ENCODE results near the gene TMEM43. TPM values are rescaled to one million over a fixed set of nuclear protein-coding genes. Genes with fewer than 3 reads are reported as not detected.

TMEM43 gene
- polyA plus RNA-seq, 3 donors = 55.4 to 69.7 (median 66.7) TPM

DNA sequence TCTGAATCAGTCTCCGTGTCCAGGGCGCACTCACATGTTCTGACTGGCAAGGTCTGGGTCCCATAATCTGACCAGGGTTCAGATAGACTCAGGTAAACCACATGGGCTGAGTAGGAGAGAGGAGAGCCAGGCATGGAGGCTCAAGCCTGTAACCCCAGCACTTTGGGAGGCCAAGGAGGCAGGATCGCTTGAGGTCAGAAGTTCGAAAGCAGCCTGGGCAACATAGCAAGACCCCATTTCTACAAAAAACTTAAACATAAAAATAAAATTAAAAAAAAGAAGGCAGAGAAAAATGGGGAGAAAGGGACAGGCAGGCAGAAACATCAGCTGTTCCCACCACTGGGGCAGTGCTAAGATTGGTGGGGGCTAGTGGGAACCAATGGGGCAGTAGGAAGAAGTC lies 5.4 kb downstream of the TMEM43 start:
- no CpG with 5 or more reads among the region's 4 CpGs for WGBS (ENCODE audit: insufficient coverage)
- intact Hi-C loops (cut with micrococcal nuclease) = no loop called here

DNA sequence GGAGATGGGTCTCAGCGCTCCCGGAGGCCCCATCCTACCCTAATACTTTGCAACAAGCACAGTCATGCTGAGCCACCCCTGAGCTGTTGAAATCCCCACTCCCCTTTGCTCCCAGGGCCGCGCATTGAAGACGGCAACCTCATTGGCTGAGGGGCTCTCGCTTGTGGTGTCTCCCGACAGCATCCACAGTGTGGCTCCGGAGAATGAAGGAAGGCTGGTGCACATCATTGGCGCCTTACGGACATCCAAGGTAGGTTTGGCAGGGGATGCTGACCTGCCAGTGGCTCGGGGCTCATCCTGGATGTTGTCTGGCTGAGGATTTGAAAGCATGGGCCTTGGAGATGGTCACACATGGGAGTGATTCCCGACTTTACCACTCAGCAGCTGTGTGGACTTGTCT lies 5.9 kb downstream of the TMEM43 start:
- TF ChIP-seq, protein P1, sequence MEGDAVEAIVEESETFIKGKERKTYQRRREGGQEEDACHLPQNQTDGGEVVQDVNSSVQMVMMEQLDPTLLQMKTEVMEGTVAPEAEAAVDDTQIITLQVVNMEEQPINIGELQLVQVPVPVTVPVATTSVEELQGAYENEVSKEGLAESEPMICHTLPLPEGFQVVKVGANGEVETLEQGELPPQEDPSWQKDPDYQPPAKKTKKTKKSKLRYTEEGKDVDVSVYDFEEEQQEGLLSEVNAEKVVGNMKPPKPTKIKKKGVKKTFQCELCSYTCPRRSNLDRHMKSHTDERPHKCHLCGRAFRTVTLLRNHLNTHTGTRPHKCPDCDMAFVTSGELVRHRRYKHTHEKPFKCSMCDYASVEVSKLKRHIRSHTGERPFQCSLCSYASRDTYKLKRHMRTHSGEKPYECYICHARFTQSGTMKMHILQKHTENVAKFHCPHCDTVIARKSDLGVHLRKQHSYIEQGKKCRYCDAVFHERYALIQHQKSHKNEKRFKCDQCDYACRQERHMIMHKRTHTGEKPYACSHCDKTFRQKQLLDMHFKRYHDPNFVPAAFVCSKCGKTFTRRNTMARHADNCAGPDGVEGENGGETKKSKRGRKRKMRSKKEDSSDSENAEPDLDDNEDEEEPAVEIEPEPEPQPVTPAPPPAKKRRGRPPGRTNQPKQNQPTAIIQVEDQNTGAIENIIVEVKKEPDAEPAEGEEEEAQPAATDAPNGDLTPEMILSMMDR (IDR thresholded peaks at IDR 0.05) = no peak
- Mint-ChIP-seq H3K36me3 (peaks cover 77 to 87% of the 10 kb centered on the region in 2 donors), H3K9me3 (no peaks in the 10 kb centered on the region)

More for the DNA sequence above, 5.4 kb downstream of the TMEM43 start:
- peaks cover 45% of the 10 kb centered on the region for H4K20me1 ChIP-seq (ENCODE audit: insufficient read depth, low read length)
- no peak overlapping the region for H3K27ac ChIP-seq (ENCODE audit: low read depth in 1 of 2, low read length in 2 of 2)
- no peaks in the 10 kb centered on the region for H3K9me3 Mint-ChIP-seq
- H3K79me2 ChIP-seq (ENCODE audit: insufficient read depth, low read length) = peaks cover 38% of the 10 kb centered on the region
- H3K27me3 ChIP-seq (ENCODE audit: control insufficient read depth in 2 of 2, insufficient read depth in 2 of 2, low read length in 2 of 2) = no peaks in the 10 kb centered on the region
- H3K27me3 Mint-ChIP-seq (ENCODE audit: low read depth in 3 of 3) = peaks cover 1 to 2% (median 2%) of the 10 kb centered on the region in 3 donors
- no peak for DNase-seq
- peaks cover 29% of the 10 kb centered on the region for H3K4me1 Mint-ChIP-seq
- H3K36me3 ChIP-seq (replicated peaks in 1 of 2; ENCODE audit: control insufficient read depth in 1 of 2, insufficient read depth in 2 of 2, low read length in 2 of 2) = peaks cover 58 to 81% of the 10 kb centered on the region in 2 donors
- H3K9ac ChIP-seq (ENCODE audit: insufficient read depth, low read length, poor library complexity, severe bottlenecking) = no peak overlapping the region
- H3K4me3 Mint-ChIP-seq = no peak overlapping the region
- peaks cover 72 to 83% of the 10 kb centered on the region in 2 donors for H3K36me3 Mint-ChIP-seq
- H3K27ac Mint-ChIP-seq = no peak overlapping the region
- H3K4me3 ChIP-seq (replicated peaks in 1 of 3; ENCODE audit: low read depth in 2 of 3, low read length in 3 of 3) = no peak overlapping the region
- no peak overlapping the region for H3K4me2 ChIP-seq (replicated peaks; ENCODE audit: extremely low read depth, low read length, poor library complexity, severe bottlenecking)
- TF ChIP-seq, protein P1 (IDR thresholded peaks at IDR 0.05) = no peak
- H3K4me1 ChIP-seq (ENCODE audit: control insufficient read depth in 1 of 2, insufficient read depth in 2 of 2, low read length in 2 of 2) = peaks cover 15 to 16% of the 10 kb centered on the region in 2 donors
- H3K9me3 ChIP-seq (replicated peaks in 1 of 2; ENCODE audit: control insufficient read depth in 1 of 2, insufficient read depth in 1 of 2, low read length in 2 of 2) = no peaks in the 10 kb centered on the region
- no peak overlapping the region for H2AFZ ChIP-seq (ENCODE audit: insufficient read depth, low read depth, low read length, poor library complexity, severe bottlenecking)

More for the DNA sequence above, 5.9 kb downstream of the TMEM43 start:
- Histone ChIP-seq H4K20me1 (ENCODE audit: insufficient read depth, low read length) (peaks cover 41% of the 10 kb centered on the region), H2AFZ (ENCODE audit: insufficient read depth, low read depth, low read length, poor library complexity, severe bottlenecking) (no peak overlapping the region), H3K27me3 (ENCODE audit: control insufficient read depth in 2 of 2, insufficient read depth in 2 of 2, low read length in 2 of 2) (no peaks in the 10 kb centered on the region), H3K27ac (ENCODE audit: low read depth in 1 of 2, low read length in 2 of 2) (peak overlapping the region in 1 of 2 donors; percentile 8), H3K4me2 (replicated peaks; ENCODE audit: extremely low read depth, low read length, poor library complexity, severe bottlenecking) (no peak overlapping the region), H3K4me1 (ENCODE audit: control insufficient read depth in 1 of 2, insufficient read depth in 2 of 2, low read length in 2 of 2) (peaks cover 12% of the 10 kb centered on the region in 2 donors), H3K9me3 (replicated peaks in 1 of 2; ENCODE audit: control insufficient read depth in 1 of 2, insufficient read depth in 1 of 2, low read length in 2 of 2) (no peaks in the 10 kb centered on the region), H3K36me3 (replicated peaks in 1 of 2; ENCODE audit: control insufficient read depth in 1 of 2, insufficient read depth in 2 of 2, low read length in 2 of 2) (peaks cover 63 to 85% of the 10 kb centered on the region in 2 donors), H3K9ac (ENCODE audit: insufficient read depth, low read length, poor library complexity, severe bottlenecking) (no peak overlapping the region), H3K4me3 (replicated peaks in 1 of 3; ENCODE audit: low read depth in 2 of 3, low read length in 3 of 3) (no peak overlapping the region), H3K79me2 (ENCODE audit: insufficient read depth, low read length) (peaks cover 33% of the 10 kb centered on the region)
- H3K4me1 Mint-ChIP-seq = peaks cover 25% of the 10 kb centered on the region
- H3K27me3 Mint-ChIP-seq (ENCODE audit: low read depth in 3 of 3) = peaks cover 1 to 2% (median 2%) of the 10 kb centered on the region in 3 donors
- peak overlapping the region in 1 of 7 donors; percentile 15 for H3K27ac Mint-ChIP-seq
- intact Hi-C loops (cut with micrococcal nuclease) = no loop called here
- no peak overlapping the region for H3K4me3 Mint-ChIP-seq
- no peak for DNase-seq
- WGBS (ENCODE audit: insufficient coverage) = 99% methylated on average over 10 of the region's 12 CpGs

Data from CD14-positive monocyte (primary cell).